Kidney epithelial cell (primary cell): ENCODE data around the gene DIP2C. TPM values are rescaled to one million over a fixed set of nuclear protein-coding genes. Genes with fewer than 3 reads are reported as not detected.
"Not testable (repeated sequence)": the region's sequence is repeated elsewhere in the genome, so short reads cannot be mapped to it uniquely, and the experiment has no call there.

Experiments used
- DNase-seq: peaks from one replicate; pipeline ENCODE4 v3.0.0-alpha.2; 2010; ENCODE audit warnings: low read depth
- H3K27me3 ChIP-seq: 2 replicates; pipeline ENCODE4 v1.6.0; 2011; ENCODE audit warnings: low read length; ENCODE audit not compliant: control insufficient read depth, insufficient read depth
- H3K36me3 ChIP-seq: 2 replicates; pipeline ENCODE4 v1.5.1; 2011; ENCODE audit warnings: low read length; ENCODE audit not compliant: control insufficient read depth, insufficient read depth
- H3K4me3 ChIP-seq: 2 replicates; pipeline ENCODE4 v1.5.1; 2011; ENCODE audit warnings: low read depth, mild to moderate bottlenecking, control low read depth, low read length
- total RNA-seq: library from RNA; depleted of rRNA; stranded (reverse); fragments of >200 nt; gene quantifications from 2 replicates; pipeline ENCODE4 v1.2.3, GENCODE V29; 2015
- TF ChIP-seq, protein P1 (sequence below): IDR thresholded peaks from 2 replicates; pipeline ENCODE4 v1.5.1; 2011; ENCODE audit warnings: mild to moderate bottlenecking, moderate library complexity, low read length, control low read depth, inconsistent platforms; ENCODE audit not compliant: insufficient read depth, poor library complexity, severe bottlenecking

DIP2C gene
- total RNA-seq, 1 donor from 2014 or later: 19.2 TPM

DNA sequence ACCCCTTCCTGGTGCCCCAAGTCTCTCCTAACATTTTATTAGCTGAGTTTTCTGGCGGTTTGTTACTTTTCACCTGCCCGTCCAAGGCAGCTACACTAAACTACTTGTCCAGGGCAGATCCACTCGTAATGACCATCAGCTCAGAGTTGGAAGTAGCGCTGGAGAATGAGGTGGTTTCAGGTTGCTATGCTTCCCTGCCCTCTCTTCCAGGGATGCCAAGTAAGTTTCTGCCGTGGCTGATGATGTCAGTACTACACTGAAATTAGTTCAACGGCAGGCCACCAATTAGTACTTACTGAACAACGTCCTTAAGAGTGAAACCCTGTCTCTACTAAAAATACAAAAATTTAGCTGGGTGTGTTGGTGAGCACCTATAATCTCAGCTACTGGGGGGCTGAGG lies 55.2 kb downstream of the DIP2C start:
- DNase-seq: no peak
- Histone ChIP-seq H3K4me3 (no peak overlapping the region), H3K36me3 (no peaks in the 10 kb centered on the region), H3K27me3 (no peaks in the 10 kb centered on the region)
- TF ChIP-seq, protein P1, sequence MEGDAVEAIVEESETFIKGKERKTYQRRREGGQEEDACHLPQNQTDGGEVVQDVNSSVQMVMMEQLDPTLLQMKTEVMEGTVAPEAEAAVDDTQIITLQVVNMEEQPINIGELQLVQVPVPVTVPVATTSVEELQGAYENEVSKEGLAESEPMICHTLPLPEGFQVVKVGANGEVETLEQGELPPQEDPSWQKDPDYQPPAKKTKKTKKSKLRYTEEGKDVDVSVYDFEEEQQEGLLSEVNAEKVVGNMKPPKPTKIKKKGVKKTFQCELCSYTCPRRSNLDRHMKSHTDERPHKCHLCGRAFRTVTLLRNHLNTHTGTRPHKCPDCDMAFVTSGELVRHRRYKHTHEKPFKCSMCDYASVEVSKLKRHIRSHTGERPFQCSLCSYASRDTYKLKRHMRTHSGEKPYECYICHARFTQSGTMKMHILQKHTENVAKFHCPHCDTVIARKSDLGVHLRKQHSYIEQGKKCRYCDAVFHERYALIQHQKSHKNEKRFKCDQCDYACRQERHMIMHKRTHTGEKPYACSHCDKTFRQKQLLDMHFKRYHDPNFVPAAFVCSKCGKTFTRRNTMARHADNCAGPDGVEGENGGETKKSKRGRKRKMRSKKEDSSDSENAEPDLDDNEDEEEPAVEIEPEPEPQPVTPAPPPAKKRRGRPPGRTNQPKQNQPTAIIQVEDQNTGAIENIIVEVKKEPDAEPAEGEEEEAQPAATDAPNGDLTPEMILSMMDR: no peak

DNA sequence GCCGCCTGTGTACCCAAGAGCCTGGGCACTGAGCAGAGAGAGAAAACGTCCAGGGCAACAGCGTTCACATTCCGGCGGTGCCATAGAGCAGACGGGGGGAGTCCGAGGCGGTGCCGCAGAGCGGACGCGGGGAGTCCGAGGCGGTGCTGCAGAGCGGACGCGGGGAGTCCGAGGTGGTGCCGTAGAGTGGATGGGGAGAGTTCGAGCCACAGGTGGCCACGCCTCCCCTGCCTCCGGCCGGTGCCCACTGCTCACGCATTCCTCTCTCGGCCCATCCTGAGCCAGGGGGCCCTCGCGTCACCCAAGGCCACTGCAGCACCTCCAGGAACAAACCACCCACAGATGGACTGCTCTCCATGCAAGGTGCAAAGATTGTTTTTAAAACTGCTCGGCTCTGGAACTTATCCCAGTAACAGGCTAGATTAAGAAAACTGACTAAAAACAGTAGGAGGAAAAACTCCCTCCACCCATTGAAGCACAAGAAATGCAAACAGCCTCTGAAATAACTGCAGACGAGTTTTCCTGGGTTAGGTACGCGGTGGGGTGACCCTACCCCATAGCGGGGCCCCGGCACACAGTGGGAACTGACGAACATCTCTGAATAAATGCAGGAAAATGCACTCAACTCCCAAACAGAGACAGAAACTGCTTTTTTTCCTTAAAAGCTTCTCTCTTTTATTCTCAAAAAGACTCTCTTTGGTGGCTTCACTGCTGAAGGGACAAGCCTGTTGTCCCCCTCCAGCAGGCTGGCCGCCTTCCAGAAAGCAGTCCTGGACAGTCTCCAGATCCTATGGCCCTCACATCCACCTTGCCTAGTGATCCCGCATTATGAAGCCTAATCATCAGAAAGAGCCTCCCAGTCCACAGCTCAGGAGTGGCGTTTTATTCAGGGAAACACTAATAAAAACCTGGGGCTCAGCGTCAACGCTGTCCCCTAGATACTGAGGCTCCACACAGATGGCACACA lies 55.9 kb downstream of the DIP2C start:
- TF ChIP-seq, protein P1: no peak
- Histone ChIP-seq H3K36me3 (no peaks in the 10 kb centered on the region), H3K4me3 (no peak overlapping the region), H3K27me3 (no peaks in the 10 kb centered on the region)
- no peak for DNase-seq

GRCh38 chr10:632807-633177 lies 56.7 kb downstream of the DIP2C start:
- not testable (repeated sequence) for DNase-seq, H3K27me3 ChIP-seq, H3K4me3 ChIP-seq, H3K36me3 ChIP-seq

- H3K36me3 ChIP-seq, H3K4me3 ChIP-seq, DNase-seq, H3K27me3 ChIP-seq: not testable (repeated sequence)
Measured at GRCh38 chr10:632155-632806, 57.2 kb downstream of the DIP2C start.

GRCh38 chr10:631266-631665 lies 58.2 kb downstream of the DIP2C start:
- Histone ChIP-seq H3K36me3 (no peaks in the 10 kb centered on the region), H3K27me3 (no peaks in the 10 kb centered on the region), H3K4me3 (no peak overlapping the region)
- TF ChIP-seq, protein P1: no peak
- DNase-seq: no peak

DNA sequence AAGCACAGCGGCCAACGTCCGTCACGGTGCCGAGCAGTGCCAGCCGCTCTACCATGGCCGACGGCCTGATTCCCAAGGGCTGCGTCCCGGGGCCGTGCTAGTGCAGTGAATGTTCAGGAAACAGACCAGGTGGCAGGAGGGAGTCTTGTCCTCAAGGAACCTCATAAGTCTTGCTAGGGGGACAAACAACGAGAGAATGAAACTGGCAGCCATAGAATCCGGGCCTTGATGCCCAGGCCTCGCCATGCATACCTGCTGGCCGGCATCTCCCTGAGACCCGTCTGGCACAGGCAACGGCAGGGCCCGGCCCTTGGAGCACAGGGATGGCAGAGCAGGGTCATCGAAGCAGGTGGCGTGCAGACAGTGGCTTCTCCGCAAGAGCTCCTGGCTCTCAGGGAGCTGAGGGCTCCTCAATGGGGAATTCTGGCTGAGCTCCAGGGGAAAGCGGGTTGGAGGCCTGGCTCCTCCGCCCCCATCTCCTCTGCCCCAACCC lies 58.8 kb downstream of the DIP2C start:
- TF ChIP-seq, protein P1: no peak
- H3K4me3 ChIP-seq: no peak overlapping the region
- H3K27me3 ChIP-seq: no peaks in the 10 kb centered on the region

More for the DNA sequence above, 58.8 kb downstream of the DIP2C start:
- no peaks in the 10 kb centered on the region for H3K36me3 ChIP-seq
- no peak for DNase-seq
